ENCODE measurements around the gene B3GAT1.
A peak's percentile ranks its signal among the peaks of the same experiment; 100 is the strongest.

Gene B3GAT1

GRCh38 chr11:134441281-134441680, 29.2 kb upstream of the B3GAT1 start:
- DNase-seq: no peak

GRCh38 chr11:134440851-134441250, 28.8 kb upstream of the B3GAT1 start:
- no peak for DNase-seq

- no peak for DNase-seq
Measured at GRCh38 chr11:134438542-134439537, 26.8 kb upstream of the B3GAT1 start.

- DNase-seq: no peak
Measured at GRCh38 chr11:134437821-134438220, 25.8 kb upstream of the B3GAT1 start.

GRCh38 chr11:134436781-134437180, 24.7 kb upstream of the B3GAT1 start:
- DNase-seq: no peak

- no peak for DNase-seq
Measured at GRCh38 chr11:134433806-134434205, 21.8 kb upstream of the B3GAT1 start.

GRCh38 chr11:134433251-134433650, 21.2 kb upstream of the B3GAT1 start:
- DNase-seq: no peak

GRCh38 chr11:134432776-134433175, 20.7 kb upstream of the B3GAT1 start:
- no peak for DNase-seq

GRCh38 chr11:134429106-134429505, 17.1 kb upstream of the B3GAT1 start:
- DNase-seq: no peak

- no peak for DNase-seq
Measured at GRCh38 chr11:134425816-134426536, 13.9 kb upstream of the B3GAT1 start.

GRCh38 chr11:134425413-134425812, 13.4 kb upstream of the B3GAT1 start:
- no peak for DNase-seq

GRCh38 chr11:134423106-134423505, 11.1 kb upstream of the B3GAT1 start:
- no peak for DNase-seq

GRCh38 chr11:134417871-134418840, 6.1 kb upstream of the B3GAT1 start:
- peak; percentile 23 for DNase-seq

GRCh38 chr11:134416726-134417125, 4.7 kb upstream of the B3GAT1 start:
- no peak for DNase-seq

GRCh38 chr11:134414766-134415765, 3.0 kb upstream of the B3GAT1 start:
- no peak for DNase-seq

- DNase-seq: no peak
Measured at GRCh38 chr11:134413826-134414731, 2.0 kb upstream of the B3GAT1 start.

- no peak for DNase-seq
Measured at GRCh38 chr11:134413043-134413825, 1.2 kb upstream of the B3GAT1 start.

- DNase-seq: no peak
Measured at GRCh38 chr11:134410766-134411165, 1.3 kb downstream of the B3GAT1 start.

All from fibroblast of skin of right biceps (primary cell).